HG02763 (cell line): ENCODE data around the gene PSORS1C1.

Experiments used
- ATAC-seq: cut with Tn5 transposase; IDR thresholded peaks from one replicate; pipeline ENCODE4 v1.9.1; 2021; ENCODE audit warnings: mild to moderate bottlenecking, moderate library complexity; ENCODE audit not compliant: unreplicated experiment

The PSORS1C1 gene

GRCh38 chr6:31094389-31094881, 20.2 kb upstream of the PSORS1C1 start:
- no peak for ATAC-seq

- no peak for ATAC-seq
These were observed 18.4 kb upstream of the PSORS1C1 start for GRCh38 chr6:31096215-31096614.

GRCh38 chr6:31096656-31097055, 17.9 kb upstream of the PSORS1C1 start:
- ATAC-seq = no peak

- ATAC-seq = no peak
These were observed 16.1 kb upstream of the PSORS1C1 start for GRCh38 chr6:31098449-31098938.

GRCh38 chr6:31103136-31103535, 11.5 kb upstream of the PSORS1C1 start:
- ATAC-seq = no peak

GRCh38 chr6:31107052-31107451, 7.5 kb upstream of the PSORS1C1 start:
- ATAC-seq = no peak

- ATAC-seq = no peak
These were observed 3.6 kb upstream of the PSORS1C1 start for GRCh38 chr6:31110825-31111582.

- no peak for ATAC-seq
These were observed 2.9 kb upstream of the PSORS1C1 start for GRCh38 chr6:31111712-31112111.

GRCh38 chr6:31112478-31112877, 2.1 kb upstream of the PSORS1C1 start, which contains the start of gene C6orf15:
C6orf15 (minus strand) TSS chr6:31112575; CDS start chr6:31112555, 20 bp downstream.
- ATAC-seq = no peak

- no peak for ATAC-seq
These were observed 599 bp upstream of the PSORS1C1 start for GRCh38 chr6:31113861-31114540.

GRCh38 chr6:31114970-31115849, 610 bp downstream of the PSORS1C1 start:
- no peak for ATAC-seq

GRCh38 chr6:31115941-31116560, 1.5 kb downstream of the PSORS1C1 start:
- ATAC-seq = no peak

- no peak for ATAC-seq
These were observed 2.2 kb downstream of the PSORS1C1 start for GRCh38 chr6:31116661-31117385.

GRCh38 chr6:31118178-31118577, 3.6 kb downstream of the PSORS1C1 start:
- no peak for ATAC-seq

GRCh38 chr6:31120151-31120915, 5.7 kb downstream of the PSORS1C1 start, which contains the start of gene CDSN:
CDSN (minus strand) TSS chr6:31120446; CDS start chr6:31120419, 27 bp downstream.
- ATAC-seq = no peak

GRCh38 chr6:31121131-31121790, 6.7 kb downstream of the PSORS1C1 start:
- ATAC-seq = no peak

- ATAC-seq = no peak
These were observed 8.4 kb downstream of the PSORS1C1 start for GRCh38 chr6:31122791-31123706.
